SK-N-SH (cell line): ENCODE data around the gene ZNF511. TPM values are rescaled to one million over a fixed set of nuclear protein-coding genes. Genes with fewer than 3 reads are reported as not detected.
A peak's percentile ranks its signal among the peaks of the same experiment; 100 is the strongest.

Source experiments
- CTCF ChIA-PET: fragments of 300-600, 350-600 bp; formaldehyde crosslinking; extraction: SDS; loops from one replicate; lab custom pipeline; 2021; lab: Yijun Ruan, JAX
- POLR2A ChIA-PET: fragments of 350-600 bp; sonication (Branson Sonifier 250); formaldehyde crosslinking; extraction: SDS; loops from one replicate; lab custom pipeline; 2020; ENCODE audit warnings: antibody characterized with exemption, inconsistent platforms; lab: Yijun Ruan, JAX
- DNase-seq: peaks from one replicate; pipeline ENCODE4 v3.0.0; 2012
- H2AFZ ChIP-seq: fragments of 200-600 bp; sonication (generic); 2 replicates; pipeline ENCODE4 v1.8.1; 2016; ENCODE audit warnings: antibody characterized with exemption, mild to moderate bottlenecking, low read depth
- H3F3A ChIP-seq: fragments of 200-600 bp; sonication (generic); replicated peaks from 2 replicates; pipeline ENCODE3; 2016; ENCODE audit warnings: antibody characterized with exemption, mild to moderate bottlenecking; ENCODE audit not compliant: insufficient read depth
- H3K27ac ChIP-seq, 2 experiments: fragments of 200-500 bp in 1 of 2; fragments of 200-600 bp in 1 of 2; sonication (Bioruptor generic) in 1 of 2; sonication (generic), shearing (Covaris generic) in 1 of 2; 2 replicates each; pipeline versions ENCODE4 v1.5.1 to v1.6.1; 2014 to 2016; ENCODE audit warnings: low read depth in 2 of 2, inconsistent platforms in 1 of 2, low read length in 1 of 2, mild to moderate bottlenecking in 1 of 2, mixed read lengths in 1 of 2
- H3K27me3 ChIP-seq: fragments of 200-600 bp; sonication (generic), shearing (Covaris generic); 2 replicates; pipeline ENCODE4 v1.6.1; 2016; ENCODE audit warnings: mixed run types; ENCODE audit not compliant: insufficient read depth
- H3K36me3 ChIP-seq, 2 experiments: fragments of 200-500 bp in 1 of 2; fragments of 200-600 bp in 1 of 2; sonication (Bioruptor generic) in 1 of 2; sonication (generic) in 1 of 2; replicated peaks in 1 of 2; 2 replicates each; pipeline versions ENCODE3 to v1.5.1; 2014 to 2016; ENCODE audit warnings: low read length in 1 of 2, mild to moderate bottlenecking in 1 of 2; ENCODE audit not compliant: insufficient read depth in 2 of 2, control insufficient read depth in 1 of 2
- H3K4me1 ChIP-seq, 2 experiments: fragments of 200-500 bp in 1 of 2; fragments of 200-600 bp in 1 of 2; sonication (Bioruptor generic) in 1 of 2; sonication (generic), shearing (Covaris generic) in 1 of 2; 2 replicates each; pipeline versions ENCODE4 v1.5.1 to v1.6.1; 2014 to 2016; ENCODE audit warnings: low read depth in 1 of 2, low read length in 1 of 2, mixed run types in 1 of 2; ENCODE audit not compliant: insufficient read depth in 2 of 2, control insufficient read depth in 1 of 2
- H3K4me2 ChIP-seq: fragments of 200-600 bp; sonication (generic), shearing (Covaris generic); 2 replicates; pipeline ENCODE4 v1.6.1; 2017; ENCODE audit warnings: mixed run types
- H3K4me3 ChIP-seq, 2 experiments: fragments of 200-500 bp in 1 of 2; fragments of 200-600 bp in 1 of 2; sonication (Bioruptor generic) in 1 of 2; sonication (generic), shearing (Covaris generic) in 1 of 2; 2 replicates each; pipeline versions ENCODE4 v1.5.1 to v1.8.1; 2014 to 2016; ENCODE audit warnings: low read depth in 2 of 2, inconsistent platforms in 1 of 2, low read length in 1 of 2, mild to moderate bottlenecking in 1 of 2, mixed read lengths in 1 of 2, moderate library complexity in 1 of 2
- H3K79me2 ChIP-seq: fragments of 200-600 bp; sonication (generic); 2 replicates; pipeline ENCODE4 v1.8.1; 2017; ENCODE audit warnings: mild to moderate bottlenecking; ENCODE audit not compliant: insufficient read depth
- H3K9ac ChIP-seq: fragments of 200-600 bp; sonication (generic); 2 replicates; pipeline ENCODE4 v1.6.1; 2017; ENCODE audit warnings: mixed run types
- H3K9me2 ChIP-seq: fragments of 200-600 bp; sonication (generic); 2 replicates; pipeline ENCODE4 v1.6.1; 2017; ENCODE audit warnings: mixed run types
- H3K9me3 ChIP-seq: fragments of 200-600 bp; sonication (generic); 2 replicates; pipeline ENCODE4 v1.6.1; 2017; ENCODE audit warnings: mixed run types, mild to moderate bottlenecking, moderate library complexity
- H4K20me1 ChIP-seq: fragments of 200-600 bp; sonication (generic); 2 replicates; pipeline ENCODE4 v1.6.1; 2017; ENCODE audit warnings: mild to moderate bottlenecking, mixed run types; ENCODE audit not compliant: insufficient read depth
- CHD2 ChIP-seq: fragments of 150-350 bp; IDR thresholded peaks from 2 replicates; pipeline ENCODE4 v1.6.1; 2018; ENCODE audit warnings: low read length; ENCODE audit not compliant: partially characterized antibody
- CTCF ChIP-seq: fragments of 200-600 bp; sonication (generic); IDR thresholded peaks from 2 replicates; pipeline ENCODE4 v1.6.1; 2017; ENCODE audit warnings: antibody characterized with exemption, mild to moderate bottlenecking, moderate library complexity
- FOXJ3 ChIP-seq: sonication (generic); formaldehyde crosslinking; IDR thresholded peaks from 2 replicates; pipeline ENCODE4 v1.5.1; 2020; ENCODE audit warnings: mild to moderate bottlenecking, missing genetic modification reagents
- FOXM1 ChIP-seq: IDR thresholded peaks from 2 replicates; pipeline ENCODE4 v1.4.0; 2012; ENCODE audit warnings: low read depth, mild to moderate bottlenecking
- JUND ChIP-seq: IDR thresholded peaks from 2 replicates; pipeline ENCODE4 v1.4.0; 2012
- MAX ChIP-seq: IDR thresholded peaks from 2 replicates; pipeline ENCODE4 v1.4.0; 2012; ENCODE audit warnings: low read depth
- NFIC ChIP-seq: IDR thresholded peaks from 2 replicates; pipeline ENCODE4 v1.4.0; 2012; ENCODE audit warnings: borderline replicate concordance
- NRF1 ChIP-seq: IDR thresholded peaks from 2 replicates; pipeline ENCODE4 v1.6.1; 2012; ENCODE audit warnings: low read depth, mild to moderate bottlenecking, low read length
- POLR2AphosphoS5 ChIP-seq: IDR thresholded peaks from 2 replicates; pipeline ENCODE4 v1.6.1; 2012; ENCODE audit warnings: low read depth, low read length
- RAD21 ChIP-seq: IDR thresholded peaks from 2 replicates; pipeline ENCODE4 v1.6.1; 2012; ENCODE audit warnings: mild to moderate bottlenecking, low read length
- RCOR1 ChIP-seq: fragments of 150-350 bp; IDR thresholded peaks from 2 replicates; pipeline ENCODE4 v1.6.1; 2017; ENCODE audit warnings: antibody characterized with exemption, low read length
- RFX5 ChIP-seq: IDR thresholded peaks from 2 replicates; pipeline ENCODE4 v1.6.1; 2012; ENCODE audit warnings: mild to moderate bottlenecking, improper control_type of control experiment, low read length
- RXRA ChIP-seq: IDR thresholded peaks from 2 replicates; pipeline ENCODE4 v1.4.0; 2012; ENCODE audit warnings: low read depth, mild to moderate bottlenecking, borderline replicate concordance
- SMC3 ChIP-seq: IDR thresholded peaks from 2 replicates; pipeline ENCODE4 v1.6.1; 2012; ENCODE audit warnings: low read depth, low read length, improper control_type of control experiment
- TCF12 ChIP-seq: IDR thresholded peaks from 2 replicates; pipeline ENCODE4 v1.4.0; 2012
- USF1 ChIP-seq: IDR thresholded peaks from 2 replicates; pipeline ENCODE4 v1.4.0; 2012; ENCODE audit warnings: low read depth, borderline replicate concordance
- WGBS: methylation state at CpG from one replicate; pipeline ENCODE4 v1.1.6; 2017; ENCODE audit warnings: low lambda C conversion rate; 5-methylcytosine and 5-hydroxymethylcytosine counted together
- polyA plus RNA-seq, 3 experiments: library from polyadenylated mRNA; depleted of rRNA; stranded (reverse); fragments of >200 nt; gene quantifications; 2 replicates each; pipeline ENCODE4 v1.2.3, GENCODE V29; 2012
- TF ChIP-seq, protein P1 (sequence below): IDR thresholded peaks from 2 replicates; pipeline ENCODE4 v1.6.1; 2012; ENCODE audit warnings: mild to moderate bottlenecking, low read depth, low read length, moderate library complexity
- TF ChIP-seq, protein P2 (sequence below): fragments of 150-350 bp; IDR thresholded peaks from 2 replicates; pipeline ENCODE4 v1.6.1; 2017; ENCODE audit warnings: antibody characterized with exemption, low read length, low read depth, borderline replicate concordance

The ZNF511 gene
- polyA plus RNA-seq, 1 of the 3 experiments (the other 2 are of a cell fraction): 62.3 TPM

GRCh38 chr10:133357285-133358161 is 48.8 kb downstream of the ZNF511 start, which contains the start of gene FUOM (continued):
- TF ChIP-seq, protein P1, sequence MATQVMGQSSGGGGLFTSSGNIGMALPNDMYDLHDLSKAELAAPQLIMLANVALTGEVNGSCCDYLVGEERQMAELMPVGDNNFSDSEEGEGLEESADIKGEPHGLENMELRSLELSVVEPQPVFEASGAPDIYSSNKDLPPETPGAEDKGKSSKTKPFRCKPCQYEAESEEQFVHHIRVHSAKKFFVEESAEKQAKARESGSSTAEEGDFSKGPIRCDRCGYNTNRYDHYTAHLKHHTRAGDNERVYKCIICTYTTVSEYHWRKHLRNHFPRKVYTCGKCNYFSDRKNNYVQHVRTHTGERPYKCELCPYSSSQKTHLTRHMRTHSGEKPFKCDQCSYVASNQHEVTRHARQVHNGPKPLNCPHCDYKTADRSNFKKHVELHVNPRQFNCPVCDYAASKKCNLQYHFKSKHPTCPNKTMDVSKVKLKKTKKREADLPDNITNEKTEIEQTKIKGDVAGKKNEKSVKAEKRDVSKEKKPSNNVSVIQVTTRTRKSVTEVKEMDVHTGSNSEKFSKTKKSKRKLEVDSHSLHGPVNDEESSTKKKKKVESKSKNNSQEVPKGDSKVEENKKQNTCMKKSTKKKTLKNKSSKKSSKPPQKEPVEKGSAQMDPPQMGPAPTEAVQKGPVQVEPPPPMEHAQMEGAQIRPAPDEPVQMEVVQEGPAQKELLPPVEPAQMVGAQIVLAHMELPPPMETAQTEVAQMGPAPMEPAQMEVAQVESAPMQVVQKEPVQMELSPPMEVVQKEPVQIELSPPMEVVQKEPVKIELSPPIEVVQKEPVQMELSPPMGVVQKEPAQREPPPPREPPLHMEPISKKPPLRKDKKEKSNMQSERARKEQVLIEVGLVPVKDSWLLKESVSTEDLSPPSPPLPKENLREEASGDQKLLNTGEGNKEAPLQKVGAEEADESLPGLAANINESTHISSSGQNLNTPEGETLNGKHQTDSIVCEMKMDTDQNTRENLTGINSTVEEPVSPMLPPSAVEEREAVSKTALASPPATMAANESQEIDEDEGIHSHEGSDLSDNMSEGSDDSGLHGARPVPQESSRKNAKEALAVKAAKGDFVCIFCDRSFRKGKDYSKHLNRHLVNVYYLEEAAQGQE: no peak
- TF ChIP-seq RCOR1 (no peak), MAX (peak; percentile 61; the same call in 1 of the 2 replicates), CHD2 (no peak), SMC3 (no peak), TCF12 (no peak), FOXJ3 (no peak), NFIC (no peak), FOXM1 (no peak), USF1 (no peak)
- TF ChIP-seq, protein P2, sequence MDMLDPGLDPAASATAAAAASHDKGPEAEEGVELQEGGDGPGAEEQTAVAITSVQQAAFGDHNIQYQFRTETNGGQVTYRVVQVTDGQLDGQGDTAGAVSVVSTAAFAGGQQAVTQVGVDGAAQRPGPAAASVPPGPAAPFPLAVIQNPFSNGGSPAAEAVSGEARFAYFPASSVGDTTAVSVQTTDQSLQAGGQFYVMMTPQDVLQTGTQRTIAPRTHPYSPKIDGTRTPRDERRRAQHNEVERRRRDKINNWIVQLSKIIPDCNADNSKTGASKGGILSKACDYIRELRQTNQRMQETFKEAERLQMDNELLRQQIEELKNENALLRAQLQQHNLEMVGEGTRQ: no peak

GRCh38 chr10:133358162-133358924 is 49.6 kb downstream of the ZNF511 start:
- Histone ChIP-seq H2AFZ (no peak overlapping the region), H3K36me3 (peaks cover 6 to 14% of the 10 kb centered on the region in 2 experiments), H3K9me3 (no peaks in the 10 kb centered on the region), H3K9ac (no peak overlapping the region), H3K4me3 (no peak overlapping the region), H3K79me2 (no peaks in the 10 kb centered on the region), H3K9me2 (no peaks in the 10 kb centered on the region), H4K20me1 (no peaks in the 10 kb centered on the region), H3K4me2 (no peak overlapping the region), H3K4me1 (peaks cover 0 to 36% of the 10 kb centered on the region in 2 experiments; a peak in 1 of 4 replicates), H3K27me3 (no peaks in the 10 kb centered on the region), H3F3A (no peaks in the 10 kb centered on the region), H3K27ac (peak overlapping the region in 1 of 2 experiments; percentile 39; a peak in 1 of 4 replicates)
- ChIA-PET CTCF (interaction anchor here (1.0 to 9.1 kb wide), 4 partner anchors 11 to 30 kb away, joined by 3 to 73 read pairs (median 4); partner anchors contain the start of gene CALY), POLR2A (interaction anchor here (0.8 to 1.6 kb wide), 3 partner anchors 10 to 32 kb away, joined by 3 to 5 read pairs (median 3); partner anchors contain the start of gene ECHS1)
- peak; percentile 38 for DNase-seq
- 97% methylated on average over 6 of the region's 41 CpGs for WGBS
- TF ChIP-seq RXRA: no peak
- TF ChIP-seq CTCF: no peak
- TF ChIP-seq RFX5: no peak
- no peak for TF ChIP-seq NRF1
- TF ChIP-seq JUND: no peak
- TF ChIP-seq FOXM1: no peak
- no peak for TF ChIP-seq RAD21
- TF ChIP-seq POLR2AphosphoS5: no peak
